C4-2B (cell line): ENCODE measurements around the gene SPNS2.

Experiments
- ZFX ChIP-seq: fragments of 450-650 bp; IDR thresholded peaks from 2 replicates; pipeline ENCODE4 v1.6.1; 2017
- TF ChIP-seq, protein P1 (sequence below): fragments of 450-650 bp; conservative IDR thresholded peaks from 2 replicates; pipeline ENCODE4 v1.5.1; 2017; ENCODE audit warnings: mild to moderate bottlenecking

DNA sequence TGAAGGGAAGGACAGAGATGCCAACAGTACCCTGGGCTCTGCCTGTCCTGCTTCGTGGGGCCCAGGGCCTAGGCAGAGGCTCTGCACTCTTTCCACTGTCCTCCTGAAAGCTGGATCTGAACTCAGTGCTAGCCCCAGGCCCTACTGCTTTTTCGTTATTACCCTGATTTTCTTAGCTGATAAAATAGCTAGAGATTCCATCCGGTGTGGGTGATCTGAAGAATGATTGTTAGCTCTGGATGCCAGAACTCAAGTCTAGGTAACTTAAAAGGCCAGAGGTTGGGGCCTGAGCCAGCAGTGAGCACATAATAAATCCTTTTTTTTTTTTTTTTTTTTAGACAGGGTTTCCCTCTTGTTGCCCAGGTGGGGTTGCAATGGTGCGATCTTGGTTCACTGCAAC is 58.3 kb downstream of the SPNS2 start:
- TF ChIP-seq, protein P1, sequence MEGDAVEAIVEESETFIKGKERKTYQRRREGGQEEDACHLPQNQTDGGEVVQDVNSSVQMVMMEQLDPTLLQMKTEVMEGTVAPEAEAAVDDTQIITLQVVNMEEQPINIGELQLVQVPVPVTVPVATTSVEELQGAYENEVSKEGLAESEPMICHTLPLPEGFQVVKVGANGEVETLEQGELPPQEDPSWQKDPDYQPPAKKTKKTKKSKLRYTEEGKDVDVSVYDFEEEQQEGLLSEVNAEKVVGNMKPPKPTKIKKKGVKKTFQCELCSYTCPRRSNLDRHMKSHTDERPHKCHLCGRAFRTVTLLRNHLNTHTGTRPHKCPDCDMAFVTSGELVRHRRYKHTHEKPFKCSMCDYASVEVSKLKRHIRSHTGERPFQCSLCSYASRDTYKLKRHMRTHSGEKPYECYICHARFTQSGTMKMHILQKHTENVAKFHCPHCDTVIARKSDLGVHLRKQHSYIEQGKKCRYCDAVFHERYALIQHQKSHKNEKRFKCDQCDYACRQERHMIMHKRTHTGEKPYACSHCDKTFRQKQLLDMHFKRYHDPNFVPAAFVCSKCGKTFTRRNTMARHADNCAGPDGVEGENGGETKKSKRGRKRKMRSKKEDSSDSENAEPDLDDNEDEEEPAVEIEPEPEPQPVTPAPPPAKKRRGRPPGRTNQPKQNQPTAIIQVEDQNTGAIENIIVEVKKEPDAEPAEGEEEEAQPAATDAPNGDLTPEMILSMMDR = no peak
- TF ChIP-seq ZFX = no peak
